ENCODE measurements around the gene C14orf180.

The C14orf180 gene

GRCh38 chr14:104548802-104549535 lies 30.6 kb upstream of the C14orf180 start:
- Histone ChIP-seq H3K9me3 (ENCODE audit: insufficient read depth, low read length) (no peaks in the 10 kb centered on the region), H3K79me2 (ENCODE audit: insufficient read depth, low read length) (no peaks in the 10 kb centered on the region), H3K36me3 (ENCODE audit: low read length) (no peaks in the 10 kb centered on the region), H3K4me3 (ENCODE audit: insufficient read depth, low read length, poor library complexity, severe bottlenecking) (no peak overlapping the region), H2AFZ (ENCODE audit: low read depth, low read length, severe bottlenecking) (no peak overlapping the region), H3K4me2 (ENCODE audit: low read depth, low read length, poor library complexity, severe bottlenecking) (no peak overlapping the region), H4K20me1 (ENCODE audit: low read depth, low read length) (no peaks in the 10 kb centered on the region), H3K27me3 (ENCODE audit: low read length) (no peaks in the 10 kb centered on the region), H3K9me2 (replicated peaks; ENCODE audit: insufficient read depth, low read length) (no peaks in the 10 kb centered on the region), H3F3A (ENCODE audit: insufficient read depth) (no peaks in the 10 kb centered on the region), H3K9ac (ENCODE audit: low read length) (no peak overlapping the region), H3K27ac (ENCODE audit: low read depth, low read length) (no peak overlapping the region)
- TF ChIP-seq EZH2phosphoT487 (conservative IDR thresholded peaks at IDR 0.05; ENCODE audit: low read length) (no peak), CTCF (IDR thresholded peaks at IDR 0.05; ENCODE audit: insufficient read depth, low read length, poor library complexity, severe bottlenecking) (no peak)

- H2AFZ ChIP-seq (ENCODE audit: low read depth, low read length, severe bottlenecking), result no peak overlapping the region
- no peak overlapping the region for H3K4me3 ChIP-seq (ENCODE audit: insufficient read depth, low read length, poor library complexity, severe bottlenecking)
- TF ChIP-seq CTCF (IDR thresholded peaks at IDR 0.05; ENCODE audit: insufficient read depth, low read length, poor library complexity, severe bottlenecking) (no peak), EZH2phosphoT487 (conservative IDR thresholded peaks at IDR 0.05; ENCODE audit: low read length) (no peak)
- H3K4me2 ChIP-seq (ENCODE audit: low read depth, low read length, poor library complexity, severe bottlenecking), result no peak overlapping the region
- H3F3A ChIP-seq (ENCODE audit: insufficient read depth), result no peaks in the 10 kb centered on the region
- no peaks in the 10 kb centered on the region for H3K9me3 ChIP-seq (ENCODE audit: insufficient read depth, low read length)
- H4K20me1 ChIP-seq (ENCODE audit: low read depth, low read length), result no peaks in the 10 kb centered on the region
- H3K36me3 ChIP-seq (ENCODE audit: low read length), result no peaks in the 10 kb centered on the region
- no peaks in the 10 kb centered on the region for H3K79me2 ChIP-seq (ENCODE audit: insufficient read depth, low read length)
- no peaks in the 10 kb centered on the region for H3K27me3 ChIP-seq (ENCODE audit: low read length)
- H3K9me2 ChIP-seq (replicated peaks; ENCODE audit: insufficient read depth, low read length), result no peaks in the 10 kb centered on the region
- no peak overlapping the region for H3K27ac ChIP-seq (ENCODE audit: low read depth, low read length)
- no peak overlapping the region for H3K9ac ChIP-seq (ENCODE audit: low read length)
Measured at GRCh38 chr14:104549536-104550339, 29.8 kb upstream of the C14orf180 start.

GRCh38 chr14:104550340-104550860 lies 29.2 kb upstream of the C14orf180 start:
- H3K9me2 ChIP-seq (replicated peaks; ENCODE audit: insufficient read depth, low read length), result no peaks in the 10 kb centered on the region
- H3K79me2 ChIP-seq (ENCODE audit: insufficient read depth, low read length), result no peaks in the 10 kb centered on the region
- TF ChIP-seq CTCF (IDR thresholded peaks at IDR 0.05; ENCODE audit: insufficient read depth, low read length, poor library complexity, severe bottlenecking) (no peak), EZH2phosphoT487 (conservative IDR thresholded peaks at IDR 0.05; ENCODE audit: low read length) (no peak)
- no peak overlapping the region for H3K4me3 ChIP-seq (ENCODE audit: insufficient read depth, low read length, poor library complexity, severe bottlenecking)
- no peaks in the 10 kb centered on the region for H3K9me3 ChIP-seq (ENCODE audit: insufficient read depth, low read length)
- no peak overlapping the region for H3K27ac ChIP-seq (ENCODE audit: low read depth, low read length)
- H4K20me1 ChIP-seq (ENCODE audit: low read depth, low read length), result no peaks in the 10 kb centered on the region
- H3K36me3 ChIP-seq (ENCODE audit: low read length), result no peaks in the 10 kb centered on the region
- no peaks in the 10 kb centered on the region for H3F3A ChIP-seq (ENCODE audit: insufficient read depth)
- H3K27me3 ChIP-seq (ENCODE audit: low read length), result no peaks in the 10 kb centered on the region
- H2AFZ ChIP-seq (ENCODE audit: low read depth, low read length, severe bottlenecking), result no peak overlapping the region
- H3K4me2 ChIP-seq (ENCODE audit: low read depth, low read length, poor library complexity, severe bottlenecking), result no peak overlapping the region
- no peak overlapping the region for H3K9ac ChIP-seq (ENCODE audit: low read length)

Measured in SU-DHL-6 (cell line).